NCI-H2081 (cell line): ENCODE data around the gene PDPK1.
A peak's percentile ranks its signal among the peaks of the same experiment; 100 is the strongest.
"Not testable (repeated sequence)": the region's sequence is repeated elsewhere in the genome, so short reads cannot be mapped to it uniquely, and the experiment has no call there.

Experiments
- DNase-seq, 2 experiments: peaks; one replicate each; lab custom pipeline; 2025; lab: John Stamatoyannopoulos, UW

Gene PDPK1

GRCh38 chr16:2540912-2541311 lies 3.1 kb downstream of the PDPK1 start:
- DNase-seq: not testable (repeated sequence)

- not testable (repeated sequence) for DNase-seq
Measured at GRCh38 chr16:2541409-2541808, 3.6 kb downstream of the PDPK1 start.

GRCh38 chr16:2543771-2544170 lies 6.0 kb downstream of the PDPK1 start:
- not testable (repeated sequence) for DNase-seq

- not testable (repeated sequence) for DNase-seq
Measured at GRCh38 chr16:2550283-2550878, 12.6 kb downstream of the PDPK1 start.

GRCh38 chr16:2551420-2551889 lies 13.6 kb downstream of the PDPK1 start:
- not testable (repeated sequence) for DNase-seq

GRCh38 chr16:2554709-2555425 lies 17.0 kb downstream of the PDPK1 start:
- not testable (repeated sequence) for DNase-seq

GRCh38 chr16:2557150-2557549 lies 19.3 kb downstream of the PDPK1 start:
- not testable (repeated sequence) for DNase-seq

GRCh38 chr16:2560131-2560797 lies 22.4 kb downstream of the PDPK1 start:
- DNase-seq: not testable (repeated sequence)

- DNase-seq: not testable (repeated sequence)
Measured at GRCh38 chr16:2560798-2561133, 22.9 kb downstream of the PDPK1 start.

GRCh38 chr16:2567506-2567905 lies 29.7 kb downstream of the PDPK1 start:
- DNase-seq: not testable (repeated sequence)

- DNase-seq: not testable (repeated sequence)
Measured at GRCh38 chr16:2568573-2568972, 30.8 kb downstream of the PDPK1 start.

GRCh38 chr16:2572704-2573103 lies 34.9 kb downstream of the PDPK1 start:
- not testable (repeated sequence) for DNase-seq

GRCh38 chr16:2575839-2576238 lies 38.0 kb downstream of the PDPK1 start:
- DNase-seq: not testable (repeated sequence)

GRCh38 chr16:2577044-2577443 lies 39.2 kb downstream of the PDPK1 start:
- not testable (repeated sequence) for DNase-seq

- DNase-seq: not testable (repeated sequence)
Measured at GRCh38 chr16:2578905-2579304, 41.1 kb downstream of the PDPK1 start.

GRCh38 chr16:2580143-2580542 lies 42.3 kb downstream of the PDPK1 start:
- not testable (repeated sequence) for DNase-seq

- not testable (repeated sequence) for DNase-seq
Measured at GRCh38 chr16:2580818-2581217, 43.0 kb downstream of the PDPK1 start.

- DNase-seq: peak in 1 of 2 experiments; percentile 36
Measured at GRCh38 chr16:2584729-2585650, 47.2 kb downstream of the PDPK1 start.

- DNase-seq: no peak
Measured at GRCh38 chr16:2585651-2586081, 47.8 kb downstream of the PDPK1 start.

GRCh38 chr16:2586241-2586640 lies 48.4 kb downstream of the PDPK1 start:
- DNase-seq: no peak

- DNase-seq: no peak
Measured at GRCh38 chr16:2586901-2587480, 49.2 kb downstream of the PDPK1 start.
